Heart left ventricle (tissue), 13 donors: ENCODE data around the gene SGO1.

Source experiments
- CTCF ChIP-seq, 12 donors: fragments of 200-600 bp; sonication (generic) in 4 of 12; IDR thresholded peaks; one replicate each; pipeline versions ENCODE4 v1.5.0 to v1.8.0; 2018 to 2022; ENCODE audit warnings: antibody characterized with exemption in 12 of 12, mild to moderate bottlenecking in 5 of 12
- POLR2A ChIP-seq, 2 donors: fragments of 450-650 bp; IDR thresholded peaks; one replicate each; pipeline ENCODE4 v1.6.1; 2017; ENCODE audit warnings: antibody characterized with exemption in 2 of 2, mild to moderate bottlenecking in 2 of 2, moderate library complexity in 2 of 2
- donor health status: ischemic (EF 13 %, LVEDD 7.1; RV severe dilation, severe dysfunction).
- donor health status: DM: no; HTN: yes; CAD: no.
- donor health status: DM: no; HTN: no; CAD: no.
- donor health status: ischemic (EF 25% LVEDD 6.9; RV normal size, moderate dysfunction).
- donor health status: ischemic (EF 25% LVEDD 5.7; RV mildly dilated, moderate dysfunction).
- donor health status: ischemic (EF 35%, LVEDD 5.7; RV mildly dilated, moderate dysfunction).
- donor health status: nonischemic (EF 11% LVEDD 7.7; RV severe dilation, severe dysfunction).
- donor health status: DM: yes; HTN: yes; CAD: no.
- donor health status: PGD.
- donor health status: ischemic (EF 29% LVEDD 5.4; RV normal size, mild dysfunction).
- donor health status: nonischemic (EF 23%, LVEDD 6.1; RV moderate dilation, normal function).

- TF ChIP-seq POLR2A (IDR thresholded peaks at IDR 0.05) = no peak
- TF ChIP-seq CTCF (IDR thresholded peaks at IDR 0.05) = no peak
Measured at GRCh38 chr3:20154078-20154477, 31.9 kb downstream of the SGO1 start.
